Upper lobe of left lung (tissue), 6 donors: ENCODE measurements around the gene OR2AG2. TPM values are rescaled to one million over a fixed set of nuclear protein-coding genes. Genes with fewer than 3 reads are reported as not detected.

Experiments used
- ATAC-seq, 2 donors: fragments of 200-7000 bp; cut with Tn5 transposase; one replicate each; pipeline ENCODE4 v1.9.1; 2022; ENCODE audit warnings: mild to moderate bottlenecking in 2 of 2, moderate library complexity in 2 of 2; ENCODE audit not compliant: low FRiP score in 2 of 2
- DNase-seq, 2 donors: peaks; one replicate each; pipeline ENCODE4 v3.0.0-alpha.2; 2019 to 2020
- H3K27ac ChIP-seq, 4 donors: fragments of 200-600 bp; sonication (generic); one replicate each; pipeline ENCODE4 v1.5.1; 2016 to 2019
- H3K27me3 ChIP-seq, 4 donors: fragments of 200-600 bp; sonication (generic); one replicate each; pipeline ENCODE4 v1.5.1; 2017 to 2019
- H3K36me3 ChIP-seq, 4 donors: fragments of 200-600 bp; sonication (generic); one replicate each; pipeline ENCODE4 v1.5.1; 2016 to 2019
- H3K4me1 ChIP-seq, 4 donors: fragments of 200-600 bp; sonication (generic); one replicate each; pipeline ENCODE4 v1.5.1; 2018 to 2019
- H3K4me3 ChIP-seq, 4 donors: fragments of 200-600 bp; sonication (generic); one replicate each; pipeline ENCODE4 v1.5.1; 2017 to 2019; ENCODE audit warnings: mild to moderate bottlenecking in 2 of 4, moderate library complexity in 1 of 4
- H3K9me3 ChIP-seq, 4 donors: fragments of 200-600 bp; sonication (generic); one replicate each; pipeline ENCODE4 v1.5.1; 2018 to 2019
- CTCF ChIP-seq, 6 experiments: fragments of 450-650 bp in 4 of 6; fragments of 200-600 bp in 2 of 6; sonication (generic) in 2 of 6; IDR thresholded peaks; one replicate each; pipeline ENCODE4 v1.5.1; 2016 to 2019; ENCODE audit warnings: antibody characterized with exemption in 6 of 6
- EP300 ChIP-seq, 4 donors: sonication (generic); formaldehyde crosslinking; IDR thresholded peaks; one replicate each; pipeline ENCODE4 v1.5.1; 2017; ENCODE audit warnings: antibody characterized with exemption in 4 of 4, control low read depth in 2 of 4
- POLR2A ChIP-seq, 4 donors: fragments of 450-650 bp; IDR thresholded peaks; one replicate each; pipeline ENCODE4 v1.5.1; 2016 to 2017; ENCODE audit warnings: antibody characterized with exemption in 4 of 4, mild to moderate bottlenecking in 2 of 4
- POLR2AphosphoS5 ChIP-seq, 2 donors: sonication (generic); formaldehyde crosslinking; IDR thresholded peaks; one replicate each; pipeline ENCODE4 v1.5.1; 2017; ENCODE audit warnings: antibody characterized with exemption in 2 of 2
- WGBS, 2 donors: methylation state at CpG; one replicate each; pipeline ENCODE4 v1.1.5; 2017 to 2018; 5-methylcytosine and 5-hydroxymethylcytosine counted together
- total RNA-seq, 6 donors: library from RNA; depleted of rRNA in 4 of 6; stranded (reverse); fragments of >200 nt in 4 of 6; gene quantifications; one replicate each; pipeline versions ENCODE4 v1.1.0 to v1.2.1, GENCODE V29; 2016 to 2021
- donor health status: DM: no; HTN: no; CAD: no; lungs with moderate emphysema.
- donor health status: DM: no; HTN: yes; CAD: no; lungs with severe emphysema.

The OR2AG2 gene
- total RNA-seq, 6 donors from 2014 or later, result 0.13 to 0.59 (median 0.15) TPM; not detected in 3

DNA sequence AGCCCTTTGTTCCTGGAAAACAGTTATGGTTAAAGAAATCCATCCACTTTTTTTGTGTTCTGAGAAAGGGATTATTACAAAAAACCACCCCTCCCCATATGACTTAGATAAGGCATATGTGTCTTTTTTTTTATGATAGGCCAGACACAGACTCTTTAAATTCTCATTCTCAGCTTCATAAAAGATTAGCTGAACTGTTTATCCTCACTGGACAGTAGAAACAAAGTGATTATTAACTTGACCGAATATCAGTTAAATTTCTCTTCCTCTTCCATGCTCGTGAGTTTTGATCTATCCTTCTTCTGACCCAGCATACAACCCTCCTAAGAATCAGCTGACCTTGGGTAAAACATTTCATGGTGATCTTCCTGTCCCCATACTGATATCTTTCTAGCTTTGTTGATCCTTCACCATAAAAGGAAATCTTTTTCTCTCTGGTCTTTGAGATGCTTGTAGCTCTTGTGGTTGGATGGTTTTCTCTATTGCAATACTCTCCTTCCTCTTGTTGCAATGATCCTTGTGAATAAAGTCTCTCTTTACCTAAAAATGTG lies 26.2 kb downstream of the OR2AG2 start:
- H3K27ac ChIP-seq, result peak overlapping the region; percentile 69 to 84 (median 78)
- ATAC-seq, result peak in 1 of 2 donors; percentile 55
- WGBS, 2 donors, result 18 to 34% methylated on average over 2 of the region's 2 CpGs

DNA sequence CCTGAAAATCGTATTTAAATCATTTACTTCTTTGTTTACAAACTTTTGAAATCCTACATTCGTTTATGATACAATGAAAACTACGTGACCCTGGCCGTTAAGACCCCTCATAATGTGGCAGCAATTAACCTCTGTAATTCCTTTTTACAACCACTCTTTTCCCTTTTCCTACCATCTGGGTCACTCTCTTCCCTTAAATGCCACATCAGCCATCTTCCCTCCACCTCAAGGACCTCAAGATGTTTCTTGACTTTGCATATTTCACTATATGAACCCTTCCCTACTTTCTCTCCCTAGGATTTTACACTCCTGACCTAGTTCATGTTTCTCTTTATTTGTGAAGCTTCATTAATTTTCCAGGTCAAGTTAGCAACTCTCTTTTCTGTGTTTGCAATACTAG lies 26.8 kb downstream of the OR2AG2 start:
- Histone ChIP-seq H3K36me3 (no peaks in the 10 kb centered on the region), H3K4me1 (peaks cover 0 to 9% (median 3%) of the 10 kb centered on the region in 4 donors), H3K9me3 (no peaks in the 10 kb centered on the region), H3K27me3 (no peaks in the 10 kb centered on the region), H3K27ac (peak overlapping the region; percentile 69 to 84 (median 78)), H3K4me3 (peak overlapping the region in 3 of 4 donors; percentile 28 to 41 (median 40))
- ATAC-seq (no peak), DNase-seq (no peak)
- WGBS, 2 donors, result 51 to 63% methylated on average over 3 of the region's 4 CpGs
- TF ChIP-seq POLR2A (IDR thresholded peaks at IDR 0.05) (no peak), POLR2AphosphoS5 (IDR thresholded peaks at IDR 0.05) (no peak), CTCF (IDR thresholded peaks at IDR 0.05) (no peak), EP300 (IDR thresholded peaks at IDR 0.05) (no peak)

More for the DNA sequence above, 26.2 kb downstream of the OR2AG2 start:
- Histone ChIP-seq H3K4me1 (peaks cover 0 to 9% (median 2%) of the 10 kb centered on the region in 4 donors), H3K4me3 (peak overlapping the region in 3 of 4 donors; percentile 28 to 41 (median 40)), H3K9me3 (no peaks in the 10 kb centered on the region), H3K36me3 (no peaks in the 10 kb centered on the region), H3K27me3 (no peaks in the 10 kb centered on the region)
- DNase-seq, result no peak
- TF ChIP-seq CTCF (IDR thresholded peaks at IDR 0.05) (no peak), EP300 (IDR thresholded peaks at IDR 0.05) (no peak), POLR2AphosphoS5 (IDR thresholded peaks at IDR 0.05) (no peak), POLR2A (IDR thresholded peaks at IDR 0.05) (no peak)

DNA sequence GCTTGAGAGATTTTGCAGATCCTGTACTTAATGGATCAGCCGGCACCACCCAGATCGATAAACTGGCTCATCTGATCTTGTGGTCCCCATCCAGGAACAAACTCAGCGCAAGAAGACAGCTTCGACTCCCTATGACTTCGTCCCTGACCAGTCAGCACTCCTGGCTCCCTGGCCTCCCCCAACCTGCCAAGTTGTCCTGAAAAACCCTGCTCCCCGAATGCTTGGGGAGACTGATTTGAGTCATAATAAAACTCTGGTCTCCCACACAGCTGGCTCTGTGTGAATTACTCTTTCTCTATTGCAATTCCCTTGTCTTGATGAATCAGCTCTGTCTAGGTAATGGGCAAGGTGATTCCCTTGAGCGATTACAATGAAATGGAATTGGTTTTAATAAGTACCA lies 29.5 kb downstream of the OR2AG2 start:
- peaks cover 0 to 14% (median 9%) of the 10 kb centered on the region in 4 donors for H3K4me1 ChIP-seq
- H3K36me3 ChIP-seq, result no peaks in the 10 kb centered on the region
- no peak for TF ChIP-seq POLR2AphosphoS5 (IDR thresholded peaks at IDR 0.05)
- no peak for TF ChIP-seq CTCF (IDR thresholded peaks at IDR 0.05)
- no peak for TF ChIP-seq EP300 (IDR thresholded peaks at IDR 0.05)
- no peak for TF ChIP-seq POLR2A (IDR thresholded peaks at IDR 0.05)
- 54 to 61% methylated on average over 7 of the region's 7 CpGs for WGBS, 2 donors
- DNase-seq, result no peak
- peak overlapping the region in 1 of 4 donors; percentile 84 for H3K27ac ChIP-seq
- H3K4me3 ChIP-seq, result peak overlapping the region in 1 of 4 donors; percentile 20
- no peak for ATAC-seq
- H3K9me3 ChIP-seq, result no peaks in the 10 kb centered on the region
- no peaks in the 10 kb centered on the region for H3K27me3 ChIP-seq

DNA sequence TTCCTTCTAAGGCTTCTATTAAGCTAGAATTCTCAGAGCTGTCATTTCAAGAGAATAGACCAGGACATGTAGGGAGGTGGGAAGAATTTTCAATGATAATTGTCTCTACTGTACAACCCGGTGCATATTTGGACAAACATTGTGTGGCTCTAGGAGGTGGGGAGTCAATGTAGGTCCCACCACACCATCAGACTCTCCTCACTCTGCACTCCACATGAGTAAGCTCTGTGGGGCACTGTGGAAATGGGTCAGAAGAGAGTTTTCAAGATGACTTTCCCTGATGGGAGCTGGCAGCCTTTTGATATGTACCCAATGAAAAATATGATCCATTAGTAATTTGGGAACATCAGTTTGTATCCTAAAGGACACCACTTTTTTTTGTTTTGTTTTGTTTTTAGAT lies 33.2 kb downstream of the OR2AG2 start:
- H3K4me1 ChIP-seq, result peaks cover 0 to 10% (median 6%) of the 10 kb centered on the region in 4 donors
- DNase-seq (no peak), ATAC-seq (no peak)
- H3K36me3 ChIP-seq, result peaks cover 0 to 4% (median 0%) of the 10 kb centered on the region in 4 donors
- H3K27ac ChIP-seq, result no peak overlapping the region
- H3K27me3 ChIP-seq, result no peaks in the 10 kb centered on the region
- H3K9me3 ChIP-seq, result peaks cover 0 to 4% (median 0%) of the 10 kb centered on the region in 4 donors
- TF ChIP-seq POLR2A (IDR thresholded peaks at IDR 0.05), result no peak
- TF ChIP-seq CTCF (IDR thresholded peaks at IDR 0.05), result no peak
- TF ChIP-seq POLR2AphosphoS5 (IDR thresholded peaks at IDR 0.05), result no peak
- no peak for TF ChIP-seq EP300 (IDR thresholded peaks at IDR 0.05)
- no peak overlapping the region for H3K4me3 ChIP-seq
- WGBS, 2 donors, result 88 to 89% methylated on average over 1 of the region's 1 CpG
